Measurements from ENCODE around the gene DLG2.

GRCh38 chr11:85105868-85106267 lies 521.3 kb downstream of the DLG2 start:
- TF ChIP-seq, protein P1, sequence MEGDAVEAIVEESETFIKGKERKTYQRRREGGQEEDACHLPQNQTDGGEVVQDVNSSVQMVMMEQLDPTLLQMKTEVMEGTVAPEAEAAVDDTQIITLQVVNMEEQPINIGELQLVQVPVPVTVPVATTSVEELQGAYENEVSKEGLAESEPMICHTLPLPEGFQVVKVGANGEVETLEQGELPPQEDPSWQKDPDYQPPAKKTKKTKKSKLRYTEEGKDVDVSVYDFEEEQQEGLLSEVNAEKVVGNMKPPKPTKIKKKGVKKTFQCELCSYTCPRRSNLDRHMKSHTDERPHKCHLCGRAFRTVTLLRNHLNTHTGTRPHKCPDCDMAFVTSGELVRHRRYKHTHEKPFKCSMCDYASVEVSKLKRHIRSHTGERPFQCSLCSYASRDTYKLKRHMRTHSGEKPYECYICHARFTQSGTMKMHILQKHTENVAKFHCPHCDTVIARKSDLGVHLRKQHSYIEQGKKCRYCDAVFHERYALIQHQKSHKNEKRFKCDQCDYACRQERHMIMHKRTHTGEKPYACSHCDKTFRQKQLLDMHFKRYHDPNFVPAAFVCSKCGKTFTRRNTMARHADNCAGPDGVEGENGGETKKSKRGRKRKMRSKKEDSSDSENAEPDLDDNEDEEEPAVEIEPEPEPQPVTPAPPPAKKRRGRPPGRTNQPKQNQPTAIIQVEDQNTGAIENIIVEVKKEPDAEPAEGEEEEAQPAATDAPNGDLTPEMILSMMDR (conservative IDR thresholded peaks at IDR 0.05 in 1 of 2, IDR thresholded peaks at IDR 0.05 in 1 of 2; ENCODE audit: extremely low read depth in 1 of 2, insufficient read depth in 1 of 2, low read depth in 1 of 2, low read length in 2 of 2), result no peak
- TF ChIP-seq EZH2 (IDR thresholded peaks at IDR 0.05; ENCODE audit: borderline replicate concordance, low read length), result no peak
